Activated T-helper 1 cell treated with anti-CD3 and anti-CD28 coated beads, Interleukin-12 subunit alpha, Interleukin-12 subunit beta, Interleukin-2, Interleukin-4 antibody, amounts not matched to agents 30 ng/mL and 10 ng/mL and 1 ng/mL, durations not matched to agents 14 hours and 24 hours and 36 hours (primary cell): Measurements from ENCODE around the gene PRR7. TPM values are rescaled to one million over a fixed set of nuclear protein-coding genes. Genes with fewer than 3 reads are reported as not detected.

Experiments used
- DNase-seq: peaks from one replicate; pipeline ENCODE4 v3.0.0; 2021; ENCODE audit warnings: low spot score
- H3K27ac Mint-ChIP-seq: one replicate; pipeline ENCODE4 v1.8.0; 2021; ENCODE audit warnings: mild to moderate bottlenecking, mixed read lengths
- H3K27me3 Mint-ChIP-seq: one replicate; pipeline ENCODE4 v1.8.0; 2022; ENCODE audit warnings: mild to moderate bottlenecking, moderate library complexity, mixed read lengths; ENCODE audit not compliant: insufficient read depth
- H3K36me3 Mint-ChIP-seq: one replicate; pipeline ENCODE4 v1.8.0; 2021; ENCODE audit warnings: low read depth, mixed read lengths
- H3K4me1 Mint-ChIP-seq: one replicate; pipeline ENCODE4 v1.8.0; 2021; ENCODE audit warnings: low read depth, mixed read lengths
- H3K4me3 Mint-ChIP-seq: one replicate; pipeline ENCODE4 v1.8.0; 2021; ENCODE audit warnings: mild to moderate bottlenecking, moderate library complexity, mixed read lengths
- H3K9me3 Mint-ChIP-seq: one replicate; pipeline ENCODE4 v1.8.0; 2021; ENCODE audit warnings: mixed read lengths
- intact Hi-C: fragments of 100-400 bp; cut with micrococcal nuclease; formaldehyde crosslinking; loops from one replicate; pipeline ENCODE4 v1.15.1; 2024
- total RNA-seq: library from RNA; stranded (reverse); gene quantifications from 2 replicates; pipeline ENCODE4 v1.2.3, GENCODE V29; 2022

The PRR7 gene
- total RNA-seq, 1 donor from 2014 or later, result 10.3 TPM

- H3K4me1 Mint-ChIP-seq, result peaks cover 17% of the 10 kb centered on the region
- H3K27me3 Mint-ChIP-seq, result peaks cover 2% of the 10 kb centered on the region
- H3K27ac Mint-ChIP-seq, result no peak overlapping the region
- intact Hi-C loops, result no loop called here
- no peak for DNase-seq
- H3K9me3 Mint-ChIP-seq, result no peaks in the 10 kb centered on the region
- H3K36me3 Mint-ChIP-seq, result no peaks in the 10 kb centered on the region
- no peak overlapping the region for H3K4me3 Mint-ChIP-seq
Observed at GRCh38 chr5:177466861-177467260, 20.2 kb downstream of the PRR7 start.

- DNase-seq, result no peak
- H3K4me3 Mint-ChIP-seq, result no peak overlapping the region
- no peaks in the 10 kb centered on the region for H3K9me3 Mint-ChIP-seq
- H3K27ac Mint-ChIP-seq, result no peak overlapping the region
- H3K27me3 Mint-ChIP-seq, result peaks cover 2% of the 10 kb centered on the region
- peaks cover 11% of the 10 kb centered on the region for H3K4me1 Mint-ChIP-seq
- intact Hi-C loops, result no loop called here
- no peaks in the 10 kb centered on the region for H3K36me3 Mint-ChIP-seq
Observed at GRCh38 chr5:177467436-177467835, 20.8 kb downstream of the PRR7 start.

- intact Hi-C loops, result no loop called here
- no peak for DNase-seq
- Mint-ChIP-seq H3K27me3 (peaks cover 4% of the 10 kb centered on the region), H3K27ac (no peak overlapping the region), H3K36me3 (no peaks in the 10 kb centered on the region), H3K4me3 (no peak overlapping the region), H3K4me1 (peaks cover 4% of the 10 kb centered on the region), H3K9me3 (no peaks in the 10 kb centered on the region)
Observed at GRCh38 chr5:177468329-177468684, 21.7 kb downstream of the PRR7 start.

- Mint-ChIP-seq H3K4me3 (no peak overlapping the region), H3K9me3 (no peaks in the 10 kb centered on the region), H3K36me3 (peaks cover 1% of the 10 kb centered on the region), H3K27me3 (peaks cover 6% of the 10 kb centered on the region), H3K4me1 (peaks cover 6% of the 10 kb centered on the region), H3K27ac (no peak overlapping the region)
- intact Hi-C loops, result no loop called here
- no peak for DNase-seq
Observed at GRCh38 chr5:177468685-177469628, 22.3 kb downstream of the PRR7 start.

GRCh38 chr5:177469750-177470525, 23.3 kb downstream of the PRR7 start:
- no peak overlapping the region for H3K4me3 Mint-ChIP-seq
- no peak for DNase-seq
- peaks cover 13% of the 10 kb centered on the region for H3K27me3 Mint-ChIP-seq
- peak overlapping the region; percentile 1 for H3K27ac Mint-ChIP-seq
- intact Hi-C loops, result no loop called here
- no peaks in the 10 kb centered on the region for H3K9me3 Mint-ChIP-seq
- peaks cover 15% of the 10 kb centered on the region for H3K4me1 Mint-ChIP-seq
- H3K36me3 Mint-ChIP-seq, result peaks cover 3% of the 10 kb centered on the region

- intact Hi-C loops, result loop anchor here (1.0 kb wide), 1 partner anchor 26 kb away; the partner anchor contains the start of gene PDLIM7
- no peak for DNase-seq
- Mint-ChIP-seq H3K4me1 (peaks cover 24% of the 10 kb centered on the region), H3K27ac (no peak overlapping the region), H3K4me3 (peak overlapping the region; percentile 13), H3K9me3 (no peaks in the 10 kb centered on the region), H3K36me3 (peaks cover 3% of the 10 kb centered on the region), H3K27me3 (peaks cover 16% of the 10 kb centered on the region)
Observed at GRCh38 chr5:177470759-177471536, 24.3 kb downstream of the PRR7 start.

GRCh38 chr5:177471610-177472356, 25.2 kb downstream of the PRR7 start:
- intact Hi-C loops, result loop anchor here (1.0 kb wide), 2 partner anchors 15 to 26 kb away; partner anchors contain the start of gene PDLIM7
- Mint-ChIP-seq H3K36me3 (peaks cover 3% of the 10 kb centered on the region), H3K27ac (peak overlapping the region; percentile 12), H3K9me3 (no peaks in the 10 kb centered on the region), H3K4me1 (peaks cover 29% of the 10 kb centered on the region), H3K27me3 (peaks cover 16% of the 10 kb centered on the region), H3K4me3 (peak overlapping the region; percentile 54)
- no peak for DNase-seq

- Mint-ChIP-seq H3K4me3 (peak overlapping the region; percentile 67), H3K36me3 (peaks cover 3% of the 10 kb centered on the region), H3K27me3 (peaks cover 16% of the 10 kb centered on the region), H3K27ac (no peak overlapping the region), H3K9me3 (no peaks in the 10 kb centered on the region), H3K4me1 (peaks cover 31% of the 10 kb centered on the region)
- no peak for DNase-seq
- intact Hi-C loops, result loop anchor here (1.0 kb wide), 1 partner anchor 16 kb away; no protein-coding TSS in a partner anchor
Observed at GRCh38 chr5:177472460-177473442, 26.1 kb downstream of the PRR7 start.

- intact Hi-C loops, result no loop called here
- Mint-ChIP-seq H3K27ac (peak within 1 kb of the TSS; percentile 12), H3K9me3 (no peaks in the 10 kb centered on the region), H3K36me3 (peaks cover 3% of the 10 kb centered on the region), H3K4me3 (peak within 1 kb of the TSS; percentile 86), H3K4me1 (peaks cover 38% of the 10 kb centered on the region), H3K27me3 (peaks cover 16% of the 10 kb centered on the region)
- DNase-seq, result no peak
Observed at GRCh38 chr5:177473443-177474001, 26.9 kb downstream of the PRR7 start, which contains the start of gene DBN1. Gene DBN1 (minus strand): TSS chr5:177473634. CDS start chr5:177473521, 113 bp downstream.

- H3K27ac Mint-ChIP-seq, result peak overlapping the region; percentile 12
- DNase-seq, result no peak
- intact Hi-C loops, result no loop called here
- H3K27me3 Mint-ChIP-seq, result peaks cover 16% of the 10 kb centered on the region
- no peaks in the 10 kb centered on the region for H3K9me3 Mint-ChIP-seq
- peaks cover 4% of the 10 kb centered on the region for H3K36me3 Mint-ChIP-seq
- peaks cover 43% of the 10 kb centered on the region for H3K4me1 Mint-ChIP-seq
- peak overlapping the region; percentile 86 for H3K4me3 Mint-ChIP-seq
Observed at GRCh38 chr5:177474002-177474476, 27.4 kb downstream of the PRR7 start.
